ES-I3 (cell line): ENCODE measurements around the gene LSM5.

Source experiments
- H3K36me3 ChIP-seq: 2 replicates; pipeline ENCODE4 v1.6.1; 2013; ENCODE audit warnings: mild to moderate bottlenecking, low read length, control low read depth, moderate library complexity; ENCODE audit not compliant: insufficient read depth
- H3K4me1 ChIP-seq: 2 replicates; pipeline ENCODE4 v1.6.1; 2013; ENCODE audit warnings: mild to moderate bottlenecking, control low read depth, low read length; ENCODE audit not compliant: insufficient read depth
- H3K9ac ChIP-seq: 2 replicates; pipeline ENCODE4 v1.6.1; 2013; ENCODE audit warnings: low read depth, mild to moderate bottlenecking, low read length, moderate library complexity
- H3K9me3 ChIP-seq: 2 replicates; pipeline ENCODE4 v1.6.1; 2013; ENCODE audit warnings: mild to moderate bottlenecking, low read length, moderate library complexity; ENCODE audit not compliant: control insufficient read depth, insufficient read depth

Gene LSM5

GRCh38 chr7:32490127-32490796 is at the start of gene LSM5:
Gene LSM5, minus strand, starts transcription at chr7:32490380. Its CDS starts 15 bp downstream, at chr7:32490365.
- Histone ChIP-seq H3K9me3 (no peaks in the 10 kb centered on the region), H3K4me1 (no peaks in the 10 kb centered on the region), H3K36me3 (no peaks in the 10 kb centered on the region), H3K9ac (peak within 1 kb of the TSS; percentile 68)

- H3K9ac ChIP-seq = no peak overlapping the region
- no peaks in the 10 kb centered on the region for H3K9me3 ChIP-seq
- H3K36me3 ChIP-seq = 0 out of 2 replicates have a peak, but pooled peaks cover 4% of the 10 kb centered on the region
- peaks cover 5% of the 10 kb centered on the region; the same call in 1 of the 2 replicates for H3K4me1 ChIP-seq
Measured at GRCh38 chr7:32539366-32539765, 49.2 kb upstream of the LSM5 start.

- H3K36me3 ChIP-seq = 0 out of 2 replicates have a peak, but pooled peaks cover 1% of the 10 kb centered on the region
- H3K9ac ChIP-seq = no peak overlapping the region
- peaks cover 5% of the 10 kb centered on the region; the same call in 1 of the 2 replicates for H3K4me1 ChIP-seq
- no peaks in the 10 kb centered on the region for H3K9me3 ChIP-seq
Measured at GRCh38 chr7:32537760-32538159, 47.6 kb upstream of the LSM5 start.

GRCh38 chr7:32536585-32536984 is 46.4 kb upstream of the LSM5 start:
- Histone ChIP-seq H3K4me1 (peaks cover 5% of the 10 kb centered on the region; the same call in 1 of the 2 replicates), H3K36me3 (no peaks in the 10 kb centered on the region), H3K9ac (no peak overlapping the region)

GRCh38 chr7:32536016-32536415 is 45.8 kb upstream of the LSM5 start:
- Histone ChIP-seq H3K4me1 (peaks cover 5% of the 10 kb centered on the region; the same call in 1 of the 2 replicates), H3K36me3 (no peaks in the 10 kb centered on the region), H3K9me3 (no peaks in the 10 kb centered on the region), H3K9ac (no peak overlapping the region)

More at GRCh38 chr7:32536585-32536984, 46.4 kb upstream of the LSM5 start:
- H3K9me3 ChIP-seq = no peaks in the 10 kb centered on the region

GRCh38 chr7:32535162-32535702 is 45.1 kb upstream of the LSM5 start:
- no peak overlapping the region for H3K9ac ChIP-seq
- H3K36me3 ChIP-seq = no peaks in the 10 kb centered on the region
- peaks cover 5% of the 10 kb centered on the region; the same call in 1 of the 2 replicates for H3K4me1 ChIP-seq
- no peaks in the 10 kb centered on the region for H3K9me3 ChIP-seq

- peaks cover 5% of the 10 kb centered on the region; the same call in 1 of the 2 replicates for H3K4me1 ChIP-seq
Measured at GRCh38 chr7:32533276-32534029, 43.3 kb upstream of the LSM5 start.

GRCh38 chr7:32532716-32533115 is 42.5 kb upstream of the LSM5 start:
- Histone ChIP-seq H3K9ac (no peak overlapping the region), H3K9me3 (no peaks in the 10 kb centered on the region), H3K4me1 (peaks cover 12% of the 10 kb centered on the region), H3K36me3 (no peaks in the 10 kb centered on the region)

More at GRCh38 chr7:32533276-32534029, 43.3 kb upstream of the LSM5 start:
- Histone ChIP-seq H3K9ac (no peak overlapping the region), H3K36me3 (no peaks in the 10 kb centered on the region), H3K9me3 (no peaks in the 10 kb centered on the region)

- H3K4me1 ChIP-seq = peaks cover 16% of the 10 kb centered on the region
- no peak overlapping the region for H3K9ac ChIP-seq
- H3K9me3 ChIP-seq = no peaks in the 10 kb centered on the region
- H3K36me3 ChIP-seq = no peaks in the 10 kb centered on the region
Measured at GRCh38 chr7:32532086-32532485, 41.9 kb upstream of the LSM5 start.

- no peak overlapping the region for H3K9ac ChIP-seq
- no peaks in the 10 kb centered on the region for H3K9me3 ChIP-seq
- peaks cover 11% of the 10 kb centered on the region; the same call in 1 of the 2 replicates for H3K4me1 ChIP-seq
- H3K36me3 ChIP-seq = no peaks in the 10 kb centered on the region
Measured at GRCh38 chr7:32531402-32531801, 41.2 kb upstream of the LSM5 start.

- Histone ChIP-seq H3K36me3 (no peaks in the 10 kb centered on the region), H3K9ac (no peak overlapping the region), H3K9me3 (peaks cover 13% of the 10 kb centered on the region), H3K4me1 (peaks cover 11% of the 10 kb centered on the region; the same call in 1 of the 2 replicates)
Measured at GRCh38 chr7:32525839-32526238, 35.7 kb upstream of the LSM5 start.

GRCh38 chr7:32524631-32525030 is 34.5 kb upstream of the LSM5 start:
- H3K36me3 ChIP-seq = peaks cover 3% of the 10 kb centered on the region; the same call in 1 of the 2 replicates
- H3K9me3 ChIP-seq = peaks cover 25% of the 10 kb centered on the region
- H3K9ac ChIP-seq = no peak overlapping the region
- peaks cover 11% of the 10 kb centered on the region; the same call in 1 of the 2 replicates for H3K4me1 ChIP-seq

- Histone ChIP-seq H3K4me1 (peaks cover 6% of the 10 kb centered on the region; the same call in 1 of the 2 replicates), H3K36me3 (peaks cover 4% of the 10 kb centered on the region; the same call in 1 of the 2 replicates), H3K9me3 (peaks cover 34% of the 10 kb centered on the region)
Measured at GRCh38 chr7:32522746-32523530, 32.8 kb upstream of the LSM5 start.

GRCh38 chr7:32519763-32520162 is 29.6 kb upstream of the LSM5 start:
- Histone ChIP-seq H3K9ac (no peak overlapping the region), H3K4me1 (no peaks in the 10 kb centered on the region), H3K9me3 (peaks cover 39% of the 10 kb centered on the region), H3K36me3 (peaks cover 4% of the 10 kb centered on the region; the same call in 1 of the 2 replicates)

More at GRCh38 chr7:32522746-32523530, 32.8 kb upstream of the LSM5 start:
- no peak overlapping the region for H3K9ac ChIP-seq
